GM19193 (cell line): ENCODE results near the gene C10orf105.

Source experiments
- POLR2A ChIP-seq: IDR thresholded peaks from 4 replicates; pipeline ENCODE4 v1.6.1; 2011; ENCODE audit not compliant: insufficient read depth, insufficient read length; ENCODE audit errors: extremely low read depth

Gene C10orf105

DNA sequence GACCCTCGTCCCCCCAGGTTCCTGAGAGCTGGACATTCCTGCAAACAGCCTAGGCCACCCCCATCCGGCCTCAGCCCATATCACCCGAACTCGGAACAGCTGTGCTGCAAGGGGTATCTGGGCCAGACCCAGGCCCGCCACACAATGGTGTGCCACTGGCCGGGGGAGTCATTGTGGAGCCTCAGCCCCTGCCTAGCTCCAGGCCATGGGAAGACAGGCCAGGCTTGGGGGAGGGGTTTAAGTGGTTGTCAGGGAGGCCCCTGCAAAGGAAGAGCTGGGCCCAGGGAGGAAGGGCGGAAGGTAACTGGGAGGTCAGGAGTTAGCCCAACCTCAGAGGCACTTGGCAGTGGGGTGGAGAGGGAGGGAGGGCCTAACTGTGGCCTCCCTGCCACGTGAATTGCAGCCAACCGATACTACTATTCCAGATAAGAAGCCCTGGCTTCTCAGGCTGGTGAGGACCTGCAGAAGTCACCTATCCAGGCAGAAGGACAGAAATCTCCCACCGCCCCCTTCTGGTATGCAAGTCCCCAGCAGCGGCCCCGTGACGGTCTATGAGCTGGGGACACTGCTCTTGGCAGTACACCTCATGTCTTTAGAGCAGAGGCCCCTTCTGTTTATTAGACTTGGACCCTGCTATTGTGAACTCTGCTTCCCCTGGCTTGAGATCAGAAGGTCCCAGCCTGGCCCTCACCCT, 26.9 kb upstream of the C10orf105 start:
- TF ChIP-seq POLR2A, result no peak

DNA sequence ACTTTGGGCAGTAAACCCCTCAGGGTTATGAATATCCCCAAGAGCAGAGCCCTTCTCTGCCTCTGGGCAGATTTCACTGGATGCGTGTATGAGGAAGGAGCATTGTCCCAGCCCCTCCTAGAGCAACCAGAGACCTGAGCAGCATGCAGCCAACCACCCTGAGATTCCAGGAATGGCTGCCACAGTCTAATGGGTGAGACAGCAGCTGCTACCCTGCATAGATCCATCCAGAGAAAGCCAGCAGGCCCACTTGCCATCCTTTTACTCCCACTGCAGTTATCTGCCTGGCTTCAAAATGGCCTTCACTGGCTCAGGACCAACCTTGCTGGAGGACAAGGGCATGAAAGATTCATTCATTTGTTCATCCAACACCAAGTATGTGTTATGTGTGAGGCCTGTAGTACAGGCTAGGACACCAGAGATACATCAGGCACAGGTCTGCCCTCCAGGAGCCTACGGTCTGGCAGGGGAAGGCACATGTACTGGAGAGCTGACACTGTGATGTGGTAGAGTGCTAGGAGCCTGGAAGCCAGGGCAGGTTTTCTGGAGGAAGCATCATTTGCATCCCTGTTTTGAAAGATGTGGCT, 26.2 kb upstream of the C10orf105 start:
- TF ChIP-seq POLR2A, result no peak

DNA sequence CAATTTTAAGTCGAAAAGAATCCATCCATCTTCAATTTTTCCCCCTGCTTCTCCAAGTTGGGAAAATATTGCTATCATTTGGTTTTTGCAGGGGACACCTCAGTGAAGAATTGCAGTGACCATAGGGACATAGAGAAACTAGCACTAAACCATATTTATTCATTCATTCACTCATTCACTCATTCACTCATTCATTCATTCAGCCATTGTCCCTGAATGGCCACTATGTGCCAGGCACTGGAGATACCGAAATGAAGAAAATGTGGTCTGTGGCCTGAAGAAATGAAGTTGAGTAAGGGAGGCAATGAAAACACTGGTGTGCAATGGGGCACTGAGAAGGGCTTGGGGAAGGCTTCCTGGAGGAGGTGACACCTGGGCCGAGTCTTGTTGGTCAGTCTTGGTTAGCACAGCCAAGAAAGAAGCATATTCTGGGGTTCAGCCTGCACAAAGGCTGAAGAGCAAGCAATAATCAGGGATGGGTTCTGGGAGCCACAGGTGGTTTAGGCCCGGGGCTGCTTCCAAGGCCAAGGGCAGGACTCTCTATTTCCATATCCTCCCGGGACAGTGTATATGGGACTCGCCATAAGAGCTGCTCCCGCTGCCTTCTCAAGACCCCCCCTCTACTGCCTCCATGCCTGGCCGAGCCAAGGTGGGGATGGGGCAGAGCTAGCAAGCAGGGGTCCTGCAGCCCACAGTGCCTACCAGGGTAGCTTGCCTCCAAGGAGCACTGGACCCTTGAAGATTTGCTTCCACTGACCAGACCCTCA, 25.5 kb upstream of the C10orf105 start:
- no peak for TF ChIP-seq POLR2A

DNA sequence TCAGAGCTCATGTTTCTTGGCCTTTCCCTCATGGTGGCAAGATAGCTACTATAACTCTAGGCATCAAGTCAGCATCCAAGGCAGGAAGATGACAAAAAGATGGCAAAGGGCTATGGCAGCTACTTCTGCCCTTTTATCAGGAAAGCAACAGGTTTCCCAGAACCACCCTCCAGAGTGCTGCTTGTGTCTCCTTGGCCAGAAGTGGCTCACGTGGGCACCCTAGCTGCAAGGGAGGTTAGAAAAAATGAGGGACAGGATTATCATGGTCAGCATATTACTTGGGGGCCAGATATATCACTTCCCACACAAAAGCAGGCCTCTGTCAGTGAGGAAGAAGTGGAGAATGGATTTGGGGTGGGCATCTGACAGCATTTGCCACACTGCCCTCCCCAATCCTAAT, 24.3 kb upstream of the C10orf105 start:
- no peak for TF ChIP-seq POLR2A

DNA sequence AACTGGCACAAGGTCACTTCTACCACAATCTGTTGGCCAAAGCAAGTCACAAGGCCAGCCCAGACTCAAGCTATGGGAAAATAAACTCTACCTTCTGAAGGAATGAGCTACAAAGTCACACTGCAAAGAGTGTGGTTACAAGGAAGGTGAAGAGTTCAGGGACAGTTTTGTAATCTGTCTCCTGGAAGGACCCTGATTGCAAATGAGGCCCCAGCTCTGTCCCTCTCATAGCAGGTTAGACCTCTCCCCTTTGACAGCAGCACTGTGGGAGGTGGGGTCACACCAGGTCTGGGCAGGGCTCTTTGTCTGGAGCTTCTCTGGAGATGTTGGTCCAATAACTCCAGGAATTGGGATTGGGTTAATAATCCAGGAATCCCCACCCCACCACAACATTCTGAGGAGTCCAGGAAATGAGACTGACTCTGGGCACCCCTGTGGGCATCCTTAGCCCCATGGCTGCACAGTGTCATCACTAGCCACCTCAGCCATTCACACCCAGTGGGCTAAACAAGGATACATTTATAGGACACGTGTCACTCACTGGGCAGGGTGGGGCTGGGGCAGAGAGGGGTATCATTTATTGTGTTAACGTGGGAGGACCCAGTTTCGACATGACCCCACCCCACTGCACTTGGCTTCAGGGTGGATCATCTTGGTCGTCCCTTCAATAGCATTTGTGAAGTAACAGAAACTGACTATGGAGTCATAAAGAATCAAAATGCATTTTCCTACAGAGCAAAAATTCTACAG, 23.7 kb upstream of the C10orf105 start:
- no peak for TF ChIP-seq POLR2A

DNA sequence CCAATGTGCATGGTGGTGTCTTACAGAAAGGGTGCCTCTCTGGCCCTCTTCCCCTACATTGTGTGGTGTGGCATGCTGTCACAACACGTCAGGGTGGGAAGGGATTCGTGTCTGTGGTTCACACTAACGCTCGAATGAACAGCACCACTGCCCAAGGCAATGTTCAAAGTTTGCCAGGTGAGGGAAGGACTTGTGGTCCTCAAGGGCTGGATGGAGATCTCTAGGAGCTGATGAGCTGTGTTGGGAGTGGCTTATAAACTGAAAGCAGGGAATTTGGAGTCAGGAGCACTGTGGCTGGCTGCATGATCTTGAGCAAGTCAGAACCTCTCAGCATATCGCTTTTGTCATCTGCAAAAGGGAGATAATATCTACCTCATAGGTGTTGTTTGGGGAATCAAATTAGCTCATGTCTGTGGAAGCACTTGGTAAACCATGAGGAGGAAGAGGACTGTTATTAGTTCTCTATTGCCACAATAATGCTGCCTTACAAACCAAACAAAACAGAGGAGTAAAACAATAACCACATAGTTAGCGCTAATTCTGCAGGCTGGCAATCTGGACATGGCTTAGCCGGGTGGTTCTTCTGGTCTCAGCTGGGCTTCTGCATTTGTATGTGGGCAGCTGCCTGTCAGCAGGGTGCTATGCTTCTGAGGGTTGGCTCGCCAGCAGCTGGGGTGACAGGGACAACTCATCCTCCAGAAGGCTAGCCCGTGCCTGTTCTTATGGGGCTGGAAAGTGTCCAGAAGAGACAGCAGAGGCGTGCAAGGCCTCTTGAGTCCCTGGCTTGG, 22.9 kb upstream of the C10orf105 start:
- TF ChIP-seq POLR2A, result no peak

DNA sequence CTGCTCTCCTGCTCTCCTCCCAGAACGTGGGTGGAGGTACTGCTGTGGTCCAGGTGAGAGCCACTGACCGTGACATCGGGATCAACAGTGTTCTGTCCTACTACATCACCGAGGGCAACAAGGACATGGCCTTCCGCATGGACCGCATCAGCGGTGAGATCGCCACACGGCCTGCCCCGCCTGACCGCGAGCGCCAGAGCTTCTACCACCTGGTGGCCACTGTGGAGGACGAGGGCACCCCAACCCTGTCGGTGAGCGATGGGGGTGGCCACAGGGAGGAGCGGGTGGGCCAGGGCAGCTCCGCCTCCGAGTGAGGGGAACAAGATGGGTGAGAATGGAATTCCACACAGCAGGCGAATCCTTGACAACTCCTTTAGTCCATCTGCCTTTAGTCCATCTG, 22.1 kb upstream of the C10orf105 start:
- TF ChIP-seq POLR2A, result no peak

DNA sequence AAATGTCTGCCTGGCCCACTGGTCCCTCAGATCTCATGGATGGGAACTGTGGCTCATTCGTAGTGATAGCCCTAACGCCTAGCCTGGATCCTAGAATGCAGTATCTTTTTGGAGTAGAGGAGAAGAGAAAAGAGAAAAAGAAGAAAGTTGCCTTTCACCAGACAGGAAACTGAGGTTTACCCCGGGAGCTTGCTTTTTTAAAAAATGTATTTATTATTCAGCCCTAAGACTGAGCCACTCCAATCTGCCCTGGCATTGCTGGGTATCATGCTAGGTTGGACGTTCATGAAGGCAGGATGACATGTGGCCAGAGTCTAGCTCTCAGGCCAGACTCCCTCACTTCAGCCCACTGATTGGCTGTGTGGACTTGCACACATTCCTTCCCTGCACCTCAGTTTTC, 21.5 kb upstream of the C10orf105 start:
- no peak for TF ChIP-seq POLR2A

DNA sequence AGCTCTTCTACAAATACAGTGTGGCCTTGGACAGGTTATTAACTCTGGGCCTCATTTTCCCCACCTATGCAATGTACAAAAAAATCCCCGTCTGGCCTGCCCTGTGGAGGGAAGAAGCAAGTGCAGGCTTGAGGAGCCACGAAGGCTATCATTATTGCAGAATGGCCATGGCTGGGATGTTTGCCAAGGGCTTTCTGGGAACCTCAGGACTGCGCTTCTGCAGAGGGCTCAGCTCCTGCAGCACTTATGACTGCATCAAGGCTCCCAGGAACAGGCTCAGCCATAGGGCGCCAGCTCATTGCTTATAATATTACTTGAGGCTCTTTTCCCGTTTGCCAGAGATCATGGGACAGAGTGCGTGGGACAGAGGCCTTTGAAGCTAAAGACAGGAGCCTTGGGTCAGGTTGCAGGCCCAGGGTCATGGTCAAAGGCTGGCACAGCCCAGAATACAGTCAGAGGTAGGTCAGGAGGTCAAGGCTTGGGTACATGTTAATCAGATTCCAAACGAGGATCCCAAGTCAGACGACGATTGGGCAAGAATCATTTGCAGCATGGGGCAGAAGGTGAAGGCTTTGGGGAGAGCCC, 20.6 kb upstream of the C10orf105 start:
- TF ChIP-seq POLR2A, result no peak

DNA sequence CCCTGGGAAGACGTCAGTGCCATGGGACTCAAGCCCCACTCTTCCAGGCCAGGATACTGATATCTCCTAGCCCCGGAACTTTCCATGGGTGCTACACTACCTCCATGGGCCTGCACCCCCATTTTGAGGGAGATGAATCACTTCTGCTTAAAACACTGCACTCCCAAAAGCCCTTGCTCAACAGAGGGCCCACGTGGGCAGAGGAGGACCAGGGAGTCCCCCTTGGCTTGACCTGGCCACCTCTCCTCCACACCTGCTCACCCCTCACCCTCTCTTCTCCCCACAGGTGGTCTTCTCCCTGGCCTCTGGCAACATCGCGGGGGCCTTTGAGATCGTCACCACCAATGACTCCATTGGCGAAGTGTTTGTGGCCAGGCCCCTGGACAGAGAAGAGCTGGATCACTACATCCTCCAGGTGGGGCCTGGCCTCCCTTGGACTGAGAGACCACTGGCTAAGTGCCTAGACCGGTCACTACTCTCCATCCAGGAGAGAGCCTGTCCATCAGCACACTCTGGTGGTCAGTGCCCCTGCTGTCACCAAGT, 19.9 kb upstream of the C10orf105 start:
- TF ChIP-seq POLR2A, result no peak

DNA sequence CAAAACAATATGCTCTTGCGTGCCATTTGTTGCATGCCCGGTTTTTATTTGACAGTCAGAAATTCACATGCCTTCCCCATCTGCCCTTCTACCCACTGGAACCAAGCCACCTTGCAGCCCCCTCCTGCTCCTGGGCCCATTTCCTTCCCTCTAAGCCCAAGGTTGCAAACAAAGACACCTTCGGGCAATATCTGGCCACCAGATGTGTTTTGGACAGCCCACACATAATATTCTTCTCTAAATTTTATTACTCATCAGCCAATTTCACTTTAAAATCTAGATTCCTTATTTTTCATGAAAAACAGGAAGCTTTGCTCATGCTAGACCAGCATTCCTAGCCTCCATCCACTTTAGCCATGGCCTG, 18.2 kb upstream of the C10orf105 start:
- TF ChIP-seq POLR2A, result no peak

DNA sequence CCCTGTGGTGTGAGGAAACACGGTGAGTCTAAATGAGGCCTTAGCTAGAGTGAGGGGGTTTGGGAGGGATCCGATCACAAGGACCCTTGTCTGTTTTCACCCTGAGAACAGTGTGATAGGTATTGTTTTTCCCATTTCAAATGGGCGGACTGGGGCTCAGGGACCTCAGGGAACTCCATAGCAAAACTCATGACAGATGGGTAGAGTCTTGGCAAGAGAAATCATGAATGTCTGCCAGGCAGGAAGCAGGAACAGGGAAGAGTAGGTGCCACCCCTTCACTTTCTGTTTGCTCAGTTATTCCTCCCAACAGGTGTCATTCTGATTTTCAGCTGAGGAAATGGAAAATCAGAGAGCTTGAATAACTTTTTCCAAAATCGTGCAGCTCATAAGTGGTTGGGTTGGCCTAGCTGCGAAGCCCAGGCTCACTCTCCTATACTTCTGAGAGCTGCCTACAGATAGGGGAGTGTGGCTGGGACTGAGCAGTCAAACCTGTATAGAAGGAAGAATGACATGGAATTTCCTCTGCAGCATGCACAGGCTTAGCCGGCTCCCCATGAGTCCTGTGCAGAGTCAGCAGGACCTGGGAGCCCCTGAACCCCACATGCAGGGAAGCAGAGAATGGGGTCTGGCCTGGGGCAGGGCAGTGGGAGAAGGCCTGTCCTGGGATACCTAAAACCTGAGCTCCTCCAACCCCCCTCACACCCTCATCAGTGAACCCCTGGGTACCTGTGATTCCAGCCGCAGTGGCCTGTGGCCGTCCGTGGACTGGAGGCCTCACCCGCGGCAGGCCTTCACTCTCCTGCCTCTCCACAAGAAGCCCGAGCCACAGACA, 17.6 kb upstream of the C10orf105 start:
- no peak for TF ChIP-seq POLR2A

DNA sequence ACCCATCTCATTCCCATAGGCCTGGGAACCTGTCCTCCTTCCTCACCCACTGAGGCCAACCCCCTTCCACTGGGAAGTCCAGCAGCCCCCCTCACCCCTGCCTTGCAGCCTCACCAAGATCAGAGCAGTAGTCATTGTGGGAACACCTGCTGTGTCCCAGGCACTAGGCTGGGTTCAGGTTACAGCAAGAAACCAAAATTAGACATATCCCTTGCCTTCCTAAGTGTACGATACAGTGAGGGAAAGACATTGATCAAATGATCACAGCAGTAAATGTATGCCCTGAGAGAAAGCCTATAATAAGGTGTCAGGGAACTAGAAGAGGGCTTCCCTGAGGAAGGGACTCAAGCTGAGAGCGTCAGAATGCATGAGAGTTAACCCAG, 17.0 kb upstream of the C10orf105 start:
- TF ChIP-seq POLR2A, result no peak
